OCI-LY7 (cell line): ENCODE results near the gene MYT1. TPM values are rescaled to one million over a fixed set of nuclear protein-coding genes. Genes with fewer than 3 reads are reported as not detected.

Source experiments
- BruUV-seq: library from RNA; stranded (reverse); fragments of 400-500 nt; replicated peaks from 2 replicates; lab custom pipeline; 2021; lab: Mats Ljungman, UMichigan
- CTCF ChIA-PET: fragments of 300-600 bp; sonication (Branson Sonifier 250); formaldehyde crosslinking; loops from one replicate; lab custom pipeline; 2022; ENCODE audit warnings: antibody characterized with exemption; ENCODE audit not compliant: unreplicated experiment; lab: Charles Lee
- POLR2A ChIA-PET: fragments of 300-600 bp; sonication (Branson Sonifier 250); formaldehyde crosslinking; loops from one replicate; lab custom pipeline; 2022; ENCODE audit warnings: antibody characterized with exemption; lab: Charles Lee
- DNase-seq: peaks from one replicate; pipeline ENCODE4 v3.0.0-alpha.2; 2015; ENCODE audit warnings: low spot score
- H2AFZ ChIP-seq: fragments of 200-600 bp; sonication (generic), shearing (Covaris generic); 2 replicates; pipeline ENCODE4 v1.6.1; 2014; ENCODE audit warnings: mild to moderate bottlenecking, antibody characterized with exemption, low read length, moderate library complexity
- H3K27ac ChIP-seq: fragments of 200-600 bp; sonication (generic); 2 replicates; pipeline ENCODE4 v1.5.1; 2014; ENCODE audit warnings: mixed run types, low read depth, mild to moderate bottlenecking, moderate library complexity, low read length, inconsistent platforms; ENCODE audit not compliant: poor library complexity, severe bottlenecking
- H3K36me3 ChIP-seq: fragments of 200-600 bp; sonication (generic); 2 replicates; pipeline ENCODE4 v1.6.1; 2014; ENCODE audit warnings: mild to moderate bottlenecking, antibody characterized with exemption, low read length, moderate library complexity, mixed read lengths; ENCODE audit not compliant: insufficient read depth
- H3K4me1 ChIP-seq: fragments of 200-600 bp; sonication (generic); 2 replicates; pipeline ENCODE4 v1.5.1; 2014; ENCODE audit warnings: mild to moderate bottlenecking, low read length; ENCODE audit not compliant: insufficient read depth, poor library complexity, severe bottlenecking
- H3K4me2 ChIP-seq: fragments of 200-600 bp; sonication (generic); 2 replicates; pipeline ENCODE4 v1.6.1; 2014; ENCODE audit warnings: mild to moderate bottlenecking, low read length
- H3K4me3 ChIP-seq: fragments of 200-600 bp; sonication (generic); 2 replicates; pipeline ENCODE4 v1.5.1; 2014; ENCODE audit warnings: mild to moderate bottlenecking, low read depth, low read length; ENCODE audit not compliant: poor library complexity, severe bottlenecking
- H3K79me2 ChIP-seq: fragments of 200-600 bp; sonication (generic); 2 replicates; pipeline ENCODE4 v1.6.1; 2016; ENCODE audit warnings: low read depth, mild to moderate bottlenecking, low read length, moderate library complexity, mixed read lengths; ENCODE audit not compliant: insufficient read depth
- H3K9me2 ChIP-seq: fragments of 200-600 bp; sonication (generic); 2 replicates; pipeline ENCODE4 v1.6.1; 2016; ENCODE audit warnings: mild to moderate bottlenecking, low read length, mixed read lengths; ENCODE audit not compliant: insufficient read depth
- H3K9me3 ChIP-seq: fragments of 200-600 bp; sonication (generic); 2 replicates; pipeline ENCODE4 v1.6.1; 2014; ENCODE audit warnings: mild to moderate bottlenecking, mixed run types, low read length, mixed read lengths
- H4K20me1 ChIP-seq: fragments of 200-600 bp; sonication (generic); 2 replicates; pipeline ENCODE4 v1.6.1; 2014; ENCODE audit warnings: mild to moderate bottlenecking, antibody characterized with exemption, low read length, moderate library complexity, mixed read lengths; ENCODE audit not compliant: insufficient read depth
- EZH2phosphoT487 ChIP-seq: fragments of 200-600 bp; sonication (generic); IDR thresholded peaks from 2 replicates; pipeline ENCODE4 v1.6.1; 2018; ENCODE audit warnings: low read depth, borderline replicate concordance, mild to moderate bottlenecking, mixed run types, antibody characterized with exemption, low read length, moderate library complexity, mixed read lengths
- intact Hi-C: fragments of 100-400 bp; cut with micrococcal nuclease; formaldehyde crosslinking; loops from one replicate; pipeline ENCODE4 v1.10.0; 2022; ENCODE audit not compliant: unreplicated experiment
- total RNA-seq, 2 experiments: library from RNA; depleted of rRNA in 1 of 2; stranded (reverse); fragments of >200 nt in 1 of 2; shearing (Covaris generic) in 1 of 2; gene quantifications; 2 replicates each; pipeline ENCODE4 v1.2.3, GENCODE V29; 2014 to 2022
- TF ChIP-seq, protein P1 (sequence below): fragments of 200-600 bp; sonication (generic); conservative IDR thresholded peaks from 2 replicates; pipeline ENCODE4 v1.5.1; 2014; ENCODE audit warnings: mild to moderate bottlenecking, antibody characterized with exemption, low read length, moderate library complexity, mixed read lengths

MYT1 gene
- total RNA-seq, 2 experiments from 2014 or later = 0.32 to 0.95 TPM

DNA sequence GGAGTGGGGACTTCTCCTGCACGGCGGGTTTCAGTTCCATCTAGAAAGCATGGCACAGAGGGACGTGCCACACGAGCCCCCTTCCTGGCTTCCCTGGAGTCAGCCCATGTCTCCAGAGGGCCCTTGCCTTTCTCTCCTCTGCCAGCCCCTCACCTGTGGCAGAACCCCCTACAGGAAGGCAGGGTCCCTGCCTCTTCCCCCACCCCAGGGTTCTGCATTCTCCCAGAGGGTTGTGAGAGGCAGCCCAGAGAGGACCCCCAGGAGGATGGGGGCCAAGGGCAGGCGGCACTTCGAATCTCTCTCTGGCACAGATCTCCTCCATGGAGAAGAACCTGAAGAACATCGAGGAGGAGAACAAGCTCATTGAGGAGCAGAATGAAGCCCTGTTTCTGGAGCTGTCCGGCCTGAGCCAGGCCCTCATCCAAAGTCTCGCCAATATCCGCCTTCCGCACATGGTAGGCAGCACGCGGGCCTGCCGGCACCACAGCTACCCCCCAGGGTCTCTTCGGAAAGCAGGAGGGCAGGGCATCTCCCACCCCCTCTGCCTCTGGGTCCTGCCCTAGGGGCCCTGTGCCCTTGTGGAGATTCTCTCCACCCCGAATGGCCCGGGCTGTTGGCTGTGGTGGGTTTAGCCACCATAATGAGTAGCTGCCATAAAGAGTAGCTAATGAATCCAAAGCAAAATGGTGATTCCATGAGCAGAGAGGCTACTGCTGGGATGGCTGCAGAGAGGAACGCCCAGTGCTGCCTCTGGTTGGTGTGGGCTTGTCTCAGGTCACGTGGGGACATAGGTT, 75.4 kb downstream of the MYT1 start:
- no peak overlapping the region for H3K27ac ChIP-seq
- intact Hi-C loops = no loop called here
- no peaks in the 10 kb centered on the region for H4K20me1 ChIP-seq
- no peak overlapping the region for H2AFZ ChIP-seq
- H3K9me3 ChIP-seq = no peaks in the 10 kb centered on the region
- POLR2A ChIA-PET = interaction anchor here (0.7 to 1.0 kb wide), 2 partner anchors 19 to 264 kb away, joined by 3 read pairs; no protein-coding TSS in a partner anchor
- no peak overlapping the region for H3K4me3 ChIP-seq
- no peak for TF ChIP-seq EZH2phosphoT487
- TF ChIP-seq, protein P1, sequence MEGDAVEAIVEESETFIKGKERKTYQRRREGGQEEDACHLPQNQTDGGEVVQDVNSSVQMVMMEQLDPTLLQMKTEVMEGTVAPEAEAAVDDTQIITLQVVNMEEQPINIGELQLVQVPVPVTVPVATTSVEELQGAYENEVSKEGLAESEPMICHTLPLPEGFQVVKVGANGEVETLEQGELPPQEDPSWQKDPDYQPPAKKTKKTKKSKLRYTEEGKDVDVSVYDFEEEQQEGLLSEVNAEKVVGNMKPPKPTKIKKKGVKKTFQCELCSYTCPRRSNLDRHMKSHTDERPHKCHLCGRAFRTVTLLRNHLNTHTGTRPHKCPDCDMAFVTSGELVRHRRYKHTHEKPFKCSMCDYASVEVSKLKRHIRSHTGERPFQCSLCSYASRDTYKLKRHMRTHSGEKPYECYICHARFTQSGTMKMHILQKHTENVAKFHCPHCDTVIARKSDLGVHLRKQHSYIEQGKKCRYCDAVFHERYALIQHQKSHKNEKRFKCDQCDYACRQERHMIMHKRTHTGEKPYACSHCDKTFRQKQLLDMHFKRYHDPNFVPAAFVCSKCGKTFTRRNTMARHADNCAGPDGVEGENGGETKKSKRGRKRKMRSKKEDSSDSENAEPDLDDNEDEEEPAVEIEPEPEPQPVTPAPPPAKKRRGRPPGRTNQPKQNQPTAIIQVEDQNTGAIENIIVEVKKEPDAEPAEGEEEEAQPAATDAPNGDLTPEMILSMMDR = no peak
- CTCF ChIA-PET = interaction anchor here (0.7 to 1.3 kb wide), 2 partner anchors 16 to 17 kb away, joined by 4 to 6 read pairs; no protein-coding TSS in a partner anchor
- H3K4me2 ChIP-seq = no peak overlapping the region
- no peak for DNase-seq
- H3K36me3 ChIP-seq = no peaks in the 10 kb centered on the region
- H3K4me1 ChIP-seq = no peaks in the 10 kb centered on the region
- H3K9me2 ChIP-seq = no peaks in the 10 kb centered on the region
- H3K79me2 ChIP-seq = no peaks in the 10 kb centered on the region
- no TSS peak for BruUV-seq

- Histone ChIP-seq H3K27ac (no peak overlapping the region), H3K4me3 (no peak overlapping the region), H2AFZ (no peak overlapping the region), H3K36me3 (no peaks in the 10 kb centered on the region), H3K79me2 (no peaks in the 10 kb centered on the region), H3K4me1 (no peaks in the 10 kb centered on the region), H3K4me2 (no peak overlapping the region), H3K9me2 (no peaks in the 10 kb centered on the region), H3K9me3 (no peaks in the 10 kb centered on the region), H4K20me1 (no peaks in the 10 kb centered on the region)
- no peak for DNase-seq
- ChIA-PET CTCF (interaction anchor here (0.7 kb wide), 1 partner anchor 18 kb away, joined by 4 read pairs; no protein-coding TSS in a partner anchor), POLR2A (interaction anchor here (0.7 kb wide), 1 partner anchor 265 kb away, joined by 3 read pairs; no protein-coding TSS in a partner anchor)
- intact Hi-C loops = no loop called here
- no peak for TF ChIP-seq EZH2phosphoT487
- TF ChIP-seq, protein P1 = no peak
- no TSS peak for BruUV-seq
Observed at GRCh38 chr20:64240243-64241015, 76.2 kb downstream of the MYT1 start.
